Endothelial cell of umbilical vein (primary cell): ENCODE measurements around the gene RIBC1. TPM values are rescaled to one million over a fixed set of nuclear protein-coding genes. Genes with fewer than 3 reads are reported as not detected.

ENCODE experiments used
- BruUV-seq: library from RNA; stranded (reverse); fragments of 400-500 nt; replicated peaks from 2 replicates; lab custom pipeline; 2021; lab: Mats Ljungman, UMichigan
- CTCF ChIA-PET: fragments of 300-600, 350-600 bp; sonication (Branson Sonifier 250); formaldehyde crosslinking; loops from one replicate; lab custom pipeline; 2021; ENCODE audit warnings: antibody characterized with exemption, inconsistent platforms; lab: Charles Lee
- POLR2A ChIA-PET: fragments of 300-600, 350-600 bp; sonication (Branson Sonifier 250); formaldehyde crosslinking; loops from one replicate; lab custom pipeline; 2021; ENCODE audit warnings: antibody characterized with exemption, inconsistent platforms; lab: Charles Lee
- DNase-seq: peaks from one replicate; pipeline ENCODE4 v3.0.0-alpha.2; 2011; ENCODE audit warnings: low read depth, low spot score
- FAIRE-seq: peaks from 2 replicates; lab custom pipeline; 2011; peaks lifted over from hg19 to GRCh38; lab: Jason Lieb, UNC
- H2AFZ ChIP-seq: 2 replicates; pipeline ENCODE4 v1.6.0; 2012; ENCODE audit warnings: low read depth, low read length, control low read depth, inconsistent platforms
- H3K27ac ChIP-seq: 2 replicates; pipeline ENCODE4 v1.5.1; 2011; ENCODE audit warnings: low read depth, mild to moderate bottlenecking, control low read depth, low read length, moderate library complexity; ENCODE audit not compliant: insufficient read depth
- H3K27me3 ChIP-seq, 2 experiments: 2 replicates each; pipeline versions ENCODE4 v1.6.0 to v1.6.1; 2011; ENCODE audit warnings: low read length in 2 of 2, mixed read lengths in 1 of 2; ENCODE audit not compliant: control insufficient read depth in 2 of 2, insufficient read depth in 2 of 2
- H3K36me3 ChIP-seq, 2 experiments: 2 replicates in 1 of 2; 3 replicates in 1 of 2; pipeline ENCODE4 v1.5.1; 2011; ENCODE audit warnings: low read length in 2 of 2, mild to moderate bottlenecking in 1 of 2, moderate library complexity in 1 of 2; ENCODE audit not compliant: control insufficient read depth in 2 of 2, insufficient read depth in 2 of 2; ENCODE audit errors: extremely low read depth in 1 of 2
- H3K4me1 ChIP-seq: 3 replicates; pipeline ENCODE4 v1.5.1; 2011; ENCODE audit warnings: mild to moderate bottlenecking, low read length; ENCODE audit not compliant: control insufficient read depth, insufficient read depth; ENCODE audit errors: extremely low read depth
- H3K4me2 ChIP-seq: 2 replicates; pipeline ENCODE4 v1.6.1; 2011; ENCODE audit warnings: low read length, control low read depth, mixed read lengths; ENCODE audit not compliant: insufficient read depth
- H3K4me3 ChIP-seq, 3 experiments: fragments of 200-600 bp in 1 of 3; sonication (generic), shearing (Covaris generic) in 1 of 3; replicated peaks in 1 of 3; 2 replicates each; pipeline ENCODE4 v1.5.1; 2011 to 2016; ENCODE audit warnings: control low read depth in 3 of 3, low read length in 3 of 3, mild to moderate bottlenecking in 2 of 3, inconsistent platforms in 1 of 3, low read depth in 1 of 3, moderate library complexity in 1 of 3; ENCODE audit not compliant: insufficient read depth in 1 of 3
- H3K79me2 ChIP-seq: 2 replicates; pipeline ENCODE4 v1.6.0; 2012; ENCODE audit warnings: low read length, inconsistent platforms; ENCODE audit not compliant: control insufficient read depth, insufficient read depth
- H3K9ac ChIP-seq: replicated peaks from 2 replicates; pipeline ENCODE3; 2011; ENCODE audit warnings: low read length, control low read depth; ENCODE audit not compliant: insufficient read depth; ENCODE audit errors: extremely low read depth
- H3K9me1 ChIP-seq: replicated peaks from 3 replicates; pipeline ENCODE4 v1.6.0; 2011; ENCODE audit warnings: mild to moderate bottlenecking, low read length; ENCODE audit not compliant: control insufficient read depth, insufficient read depth; ENCODE audit errors: extremely low read depth
- H3K9me3 ChIP-seq: replicated peaks from 2 replicates; pipeline ENCODE4 v1.5.1; 2012; ENCODE audit warnings: low read length, inconsistent platforms; ENCODE audit not compliant: control insufficient read depth, insufficient read depth
- H4K20me1 ChIP-seq: replicated peaks from 2 replicates; pipeline ENCODE3; 2011; ENCODE audit warnings: mild to moderate bottlenecking, low read length; ENCODE audit not compliant: control insufficient read depth, insufficient read depth; ENCODE audit errors: extremely low read depth
- EZH2 ChIP-seq: IDR thresholded peaks from 2 replicates; pipeline ENCODE4 v1.6.1; 2012; ENCODE audit warnings: borderline replicate concordance, low read depth, mild to moderate bottlenecking, moderate library complexity, low read length, inconsistent platforms; ENCODE audit not compliant: severe bottlenecking
- FOS ChIP-seq: IDR thresholded peaks from 2 replicates; pipeline ENCODE4 v1.6.1; 2011; ENCODE audit warnings: mild to moderate bottlenecking, low read length, moderate library complexity, borderline replicate concordance; ENCODE audit not compliant: insufficient read depth
- GATA2 ChIP-seq: IDR thresholded peaks from 2 replicates; pipeline ENCODE4 v1.7.0; 2011; ENCODE audit warnings: low read depth, mild to moderate bottlenecking, moderate library complexity, mixed read lengths, low read length; ENCODE audit not compliant: insufficient read length, insufficient read depth
- JUN ChIP-seq: IDR thresholded peaks from 2 replicates; pipeline ENCODE4 v1.6.1; 2011; ENCODE audit warnings: borderline replicate concordance, low read depth; ENCODE audit not compliant: insufficient read length, insufficient read depth
- MAX ChIP-seq: IDR thresholded peaks from 2 replicates; pipeline ENCODE4 v1.6.1; 2011; ENCODE audit not compliant: insufficient read depth, insufficient read length
- MYC ChIP-seq: IDR thresholded peaks from one replicate; pipeline ENCODE4 v1.6.1; 2011; ENCODE audit warnings: mild to moderate bottlenecking, low read depth, low read length
- POLR2A ChIP-seq: IDR thresholded peaks from 2 replicates; pipeline ENCODE4 v1.6.1; 2012; ENCODE audit warnings: low read depth, mild to moderate bottlenecking, control low read depth, low read length
- POLR2AphosphoS5 ChIP-seq: IDR thresholded peaks from 2 replicates; pipeline ENCODE4 v1.6.1; 2012; ENCODE audit warnings: low read depth, mild to moderate bottlenecking, control low read depth, low read length, moderate library complexity; ENCODE audit not compliant: insufficient read depth
- dilution Hi-C: fragments of 300-500 bp; cut with MboI; formaldehyde crosslinking; loops from one replicate; pipeline ENCODE4 v1.15.0; 2019; ENCODE audit warnings: low sequenced_read_pairs; ENCODE audit not compliant: extremely low pct_ligation_motif_present
- intact Hi-C: fragments of 100-400 bp; cut with micrococcal nuclease; formaldehyde crosslinking; loops from one replicate; pipeline ENCODE4 v1.10.0; 2022
- polyA plus RNA-seq, 4 experiments: library from polyadenylated mRNA; depleted of rRNA in 3 of 4; stranded (reverse) in 3 of 4; unstranded in 1 of 4; fragments of >200 nt; gene quantifications; 2 replicates each; pipeline versions ENCODE4 v1.2.1 to v1.2.3, GENCODE V29; 2011 to 2012; ENCODE audit warnings: missing spikeins in 1 of 4
- total RNA-seq: library from RNA; stranded (reverse); gene quantifications from 2 replicates; pipeline ENCODE4 v1.2.3, GENCODE V29; 2021
- TF ChIP-seq, protein P1 (sequence below), 2 donors: IDR thresholded peaks; 1 replicate in 1 of 2; 2 replicates in 1 of 2; pipeline ENCODE4 v1.5.1; 2011; ENCODE audit warnings: low read length in 2 of 2, mild to moderate bottlenecking in 2 of 2, moderate library complexity in 2 of 2, control low read depth in 1 of 2, inconsistent platforms in 1 of 2, low read depth in 1 of 2; ENCODE audit not compliant: insufficient read depth in 1 of 2; ENCODE audit errors: extremely low read depth in 1 of 2

The RIBC1 gene
- total and polyA plus RNA-seq, 2 donors (not counting 3 experiments of a cell fraction or from before 2014, with no cell fraction given): 0.23 to 0.86 TPM

DNA sequence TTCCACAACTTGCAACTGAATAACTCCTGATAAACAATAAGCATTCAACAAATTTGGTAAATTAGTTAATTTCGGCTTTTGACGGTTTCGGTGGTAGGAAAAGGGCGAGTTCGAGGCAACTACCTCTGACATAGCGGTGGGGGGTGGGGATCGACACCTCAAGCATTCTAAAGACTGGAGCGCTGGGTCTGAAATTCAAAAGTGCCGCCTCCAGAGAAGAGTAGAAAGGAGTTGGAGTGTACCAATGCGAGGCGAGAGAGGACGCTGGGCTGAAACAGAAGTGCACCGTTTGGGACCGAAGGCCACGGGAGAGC is 944 bp upstream of the RIBC1 start:
- dilution Hi-C loops: no loop called here
- Histone ChIP-seq H2AFZ (peak overlapping the region; percentile 43), H3K4me1 (peaks cover 12% of the 10 kb centered on the region), H3K36me3 (no peaks in the 10 kb centered on the region), H3K9ac (peak overlapping the region; percentile 97), H3K9me1 (no peaks in the 10 kb centered on the region), H3K27ac (peak overlapping the region; percentile 88), H3K79me2 (peaks cover 49% of the 10 kb centered on the region), H3K4me2 (peak overlapping the region; percentile 85), H3K9me3 (no peaks in the 10 kb centered on the region), H3K4me3 (peak overlapping the region; percentile 66 to 81 (median 80)), H4K20me1 (no peaks in the 10 kb centered on the region), H3K27me3 (no peaks in the 10 kb centered on the region)
- DNase-seq (no peak), FAIRE-seq (peak; percentile 31)
- intact Hi-C loops: loop anchor here (1.0 to 10.0 kb wide), 4 partner anchors 13 to 327 kb away; partner anchors contain the start of genes HSD17B10 and KANTR
- CTCF ChIA-PET: interaction anchor here (1.0 to 3.6 kb wide), 3 partner anchors 14 to 109 kb away, joined by 3 to 15 read pairs (median 10); no protein-coding TSS in a partner anchor
- no TSS peak for BruUV-seq
- POLR2A ChIA-PET: interaction anchor here (0.6 kb wide), 1 partner anchor 504 kb away, joined by 3 read pairs; no protein-coding TSS in a partner anchor
- TF ChIP-seq MAX: no peak
- peak; percentile 5 for TF ChIP-seq POLR2AphosphoS5
- TF ChIP-seq EZH2: no peak
- TF ChIP-seq POLR2A: no peak
- no peak for TF ChIP-seq MYC

- Histone ChIP-seq H3K9me1 (no peaks in the 10 kb centered on the region), H3K27me3 (no peaks in the 10 kb centered on the region), H3K9me3 (no peaks in the 10 kb centered on the region), H3K4me1 (peaks cover 12% of the 10 kb centered on the region), H3K4me2 (peak within 1 kb of the TSS; percentile 85), H3K79me2 (peaks cover 44% of the 10 kb centered on the region), H3K9ac (peak within 1 kb of the TSS; percentile 97), H3K4me3 (peak within 1 kb of the TSS; percentile 66 to 81 (median 80)), H3K36me3 (no peaks in the 10 kb centered on the region), H3K27ac (peak within 1 kb of the TSS; percentile 88), H4K20me1 (no peaks in the 10 kb centered on the region), H2AFZ (peak within 1 kb of the TSS; percentile 78)
- dilution Hi-C loops: no loop called here
- TF ChIP-seq POLR2A (peak; percentile 83), JUN (no peak), GATA2 (no peak), POLR2AphosphoS5 (peak; percentile 52), EZH2 (no peak), FOS (no peak), MYC (no peak), MAX (peak; percentile 4)
- TF ChIP-seq, protein P1, sequence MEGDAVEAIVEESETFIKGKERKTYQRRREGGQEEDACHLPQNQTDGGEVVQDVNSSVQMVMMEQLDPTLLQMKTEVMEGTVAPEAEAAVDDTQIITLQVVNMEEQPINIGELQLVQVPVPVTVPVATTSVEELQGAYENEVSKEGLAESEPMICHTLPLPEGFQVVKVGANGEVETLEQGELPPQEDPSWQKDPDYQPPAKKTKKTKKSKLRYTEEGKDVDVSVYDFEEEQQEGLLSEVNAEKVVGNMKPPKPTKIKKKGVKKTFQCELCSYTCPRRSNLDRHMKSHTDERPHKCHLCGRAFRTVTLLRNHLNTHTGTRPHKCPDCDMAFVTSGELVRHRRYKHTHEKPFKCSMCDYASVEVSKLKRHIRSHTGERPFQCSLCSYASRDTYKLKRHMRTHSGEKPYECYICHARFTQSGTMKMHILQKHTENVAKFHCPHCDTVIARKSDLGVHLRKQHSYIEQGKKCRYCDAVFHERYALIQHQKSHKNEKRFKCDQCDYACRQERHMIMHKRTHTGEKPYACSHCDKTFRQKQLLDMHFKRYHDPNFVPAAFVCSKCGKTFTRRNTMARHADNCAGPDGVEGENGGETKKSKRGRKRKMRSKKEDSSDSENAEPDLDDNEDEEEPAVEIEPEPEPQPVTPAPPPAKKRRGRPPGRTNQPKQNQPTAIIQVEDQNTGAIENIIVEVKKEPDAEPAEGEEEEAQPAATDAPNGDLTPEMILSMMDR (IDR thresholded peaks at IDR 0.05; ENCODE audit: extremely low read depth in 1 of 2, insufficient read depth in 1 of 2, low read depth in 1 of 2, low read length in 2 of 2): no peak
- DNase-seq: peak; percentile 96
- ChIA-PET POLR2A (interaction anchor here (0.6 to 0.7 kb wide), 2 partner anchors 12 to 504 kb away, joined by 3 read pairs; partner anchors contain the start of gene HSD17B10), CTCF (interaction anchor here (0.7 to 3.9 kb wide), 7 partner anchors 14 to 140 kb away, joined by 3 to 16 read pairs (median 6); no protein-coding TSS in a partner anchor)
- peak; percentile 97 for FAIRE-seq
- TSS peak; percentile 60 for BruUV-seq
- intact Hi-C loops: loop anchor here (1.0 to 10.0 kb wide), 4 partner anchors 12 to 327 kb away; partner anchors contain the start of genes HSD17B10 and KANTR
Measured at GRCh38 chrX:53422086-53422860, 400 bp upstream of the RIBC1 start, which contains the start of gene SMC1A. TSS of gene SMC1A (minus strand) at chrX:53422654. CDS start at chrX:53422600, 54 bp downstream.
